Subcutaneous abdominal adipose tissue (tissue), 5 donors: ENCODE data around the gene GUCY1B1.

ENCODE experiments used
- H3K27ac ChIP-seq: one replicate; pipeline ENCODE4 v1.7.0; 2013; ENCODE audit warnings: low read depth, mild to moderate bottlenecking, inconsistent platforms, low read length, moderate library complexity
- H3K27me3 ChIP-seq, 5 donors: one replicate each; pipeline ENCODE4 v1.7.0; 2013; ENCODE audit warnings: low read length in 5 of 5, inconsistent platforms in 1 of 5; ENCODE audit not compliant: control insufficient read depth in 5 of 5, insufficient read depth in 4 of 5
- H3K36me3 ChIP-seq, 5 donors: one replicate each; pipeline ENCODE4 v1.7.0; 2013; ENCODE audit warnings: low read length in 5 of 5; ENCODE audit not compliant: control insufficient read depth in 5 of 5, insufficient read depth in 5 of 5
- H3K4me1 ChIP-seq, 5 donors: one replicate each; pipeline ENCODE4 v1.7.0; 2013; ENCODE audit warnings: low read length in 5 of 5, mild to moderate bottlenecking in 3 of 5, moderate library complexity in 1 of 5; ENCODE audit not compliant: control insufficient read depth in 5 of 5, insufficient read depth in 5 of 5
- H3K4me3 ChIP-seq, 5 donors: one replicate each; pipeline ENCODE4 v1.7.0; 2013; ENCODE audit warnings: low read length in 5 of 5, low read depth in 1 of 5
- H3K9ac ChIP-seq, 5 donors: one replicate each; pipeline ENCODE4 v1.7.0; 2013; ENCODE audit warnings: low read length in 5 of 5, mild to moderate bottlenecking in 4 of 5, moderate library complexity in 3 of 5
- H3K9me3 ChIP-seq, 5 donors: one replicate each; pipeline ENCODE4 v1.7.0; 2013; ENCODE audit warnings: low read length in 5 of 5; ENCODE audit not compliant: control insufficient read depth in 5 of 5
- donor health status: healthy.
- donor health status: healthy.
- donor health status: healthy.
- donor health status: healthy.
- donor health status: healthy.

The GUCY1B1 gene

DNA sequence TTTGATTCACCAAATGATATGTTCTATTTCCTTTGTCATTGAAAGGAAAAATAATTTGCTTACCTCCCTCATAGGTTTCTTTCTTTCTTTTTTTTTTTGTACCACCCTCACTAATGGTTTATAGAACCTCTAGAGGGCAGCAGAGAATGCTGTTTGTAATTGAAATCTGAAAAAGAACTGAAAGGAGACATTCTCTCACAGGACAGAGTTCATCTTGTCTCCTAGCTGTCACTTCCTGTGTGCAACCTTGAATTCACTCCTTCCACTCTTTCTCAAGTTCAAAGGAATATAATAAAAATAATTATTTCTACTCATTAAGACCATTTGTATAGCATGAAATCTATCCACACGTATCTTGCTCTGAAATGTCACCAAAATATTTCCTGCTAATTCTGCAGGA lies 51.0 kb downstream of the GUCY1B1 start:
- no peak overlapping the region for H3K9ac ChIP-seq
- H3K9me3 ChIP-seq = no peaks in the 10 kb centered on the region
- H3K4me1 ChIP-seq = peaks cover 0 to 4% (median 0%) of the 10 kb centered on the region in 5 donors
- H3K27ac ChIP-seq = no peak overlapping the region
- no peak overlapping the region for H3K4me3 ChIP-seq
- no peaks in the 10 kb centered on the region for H3K27me3 ChIP-seq
- peaks cover 0 to 6% (median 0%) of the 10 kb centered on the region in 5 donors for H3K36me3 ChIP-seq

- Histone ChIP-seq H3K9ac (no peak overlapping the region), H3K4me3 (no peak overlapping the region), H3K27me3 (no peaks in the 10 kb centered on the region), H3K4me1 (peaks cover 0 to 4% (median 0%) of the 10 kb centered on the region in 5 donors), H3K36me3 (no peaks in the 10 kb centered on the region), H3K27ac (no peak overlapping the region), H3K9me3 (no peaks in the 10 kb centered on the region)
Measured at GRCh38 chr4:155811083-155811482, 52.3 kb downstream of the GUCY1B1 start.

- no peak overlapping the region for H3K9ac ChIP-seq
- no peak overlapping the region for H3K4me3 ChIP-seq
- H3K27me3 ChIP-seq = no peaks in the 10 kb centered on the region
- H3K27ac ChIP-seq = no peak overlapping the region
- H3K36me3 ChIP-seq = no peaks in the 10 kb centered on the region
- H3K4me1 ChIP-seq = peaks cover 0 to 10% (median 3%) of the 10 kb centered on the region in 5 donors
- no peaks in the 10 kb centered on the region for H3K9me3 ChIP-seq
Measured at GRCh38 chr4:155818639-155819038, 59.8 kb downstream of the GUCY1B1 start.

- Histone ChIP-seq H3K4me3 (no peak overlapping the region), H3K9me3 (no peaks in the 10 kb centered on the region), H3K4me1 (peaks cover 0 to 10% (median 3%) of the 10 kb centered on the region in 5 donors), H3K36me3 (no peaks in the 10 kb centered on the region), H3K27me3 (no peaks in the 10 kb centered on the region), H3K9ac (no peak overlapping the region), H3K27ac (no peak overlapping the region)
Measured at GRCh38 chr4:155819066-155819465, 60.2 kb downstream of the GUCY1B1 start.

DNA sequence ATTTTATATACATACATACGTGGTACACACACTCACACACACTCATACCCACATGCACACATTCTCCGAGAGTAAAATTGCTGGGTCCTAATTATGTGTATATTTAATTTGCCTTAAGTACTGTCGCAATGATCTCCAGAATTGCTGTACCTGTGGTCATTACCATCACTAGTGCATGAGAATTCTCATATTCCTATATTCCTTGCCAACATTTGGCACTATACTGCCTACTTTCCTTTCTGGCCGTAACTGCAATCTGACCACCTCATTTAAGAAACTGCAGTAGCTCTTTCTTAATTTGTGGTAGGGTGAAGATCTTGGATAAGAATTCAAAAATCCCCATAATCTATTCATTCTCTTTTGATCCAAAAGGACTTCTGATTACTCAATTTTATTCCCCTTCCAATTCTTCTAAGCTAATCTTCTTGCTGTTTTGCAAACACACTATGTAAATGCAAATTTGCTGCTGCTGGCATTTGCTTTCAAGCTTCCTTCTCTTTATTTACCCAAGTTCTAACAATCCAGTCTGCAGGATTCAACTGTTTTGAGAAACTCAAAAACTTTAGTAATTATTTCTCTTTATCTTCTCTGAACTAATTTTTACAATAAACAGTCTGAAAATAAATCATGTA lies 62.2 kb downstream of the GUCY1B1 start:
- H3K9me3 ChIP-seq = no peaks in the 10 kb centered on the region
- H3K27ac ChIP-seq = no peak overlapping the region
- H3K4me3 ChIP-seq = no peak overlapping the region

GRCh38 chr4:155822572-155822971 lies 63.8 kb downstream of the GUCY1B1 start:
- H3K27ac ChIP-seq = no peak overlapping the region
- peaks cover 0 to 10% (median 3%) of the 10 kb centered on the region in 5 donors for H3K4me1 ChIP-seq
- H3K27me3 ChIP-seq = peaks cover 0 to 5% (median 0%) of the 10 kb centered on the region in 5 donors
- H3K4me3 ChIP-seq = no peak overlapping the region
- no peaks in the 10 kb centered on the region for H3K9me3 ChIP-seq
- no peak overlapping the region for H3K9ac ChIP-seq
- no peaks in the 10 kb centered on the region for H3K36me3 ChIP-seq

More for the DNA sequence above, 62.2 kb downstream of the GUCY1B1 start:
- Histone ChIP-seq H3K36me3 (no peaks in the 10 kb centered on the region), H3K9ac (no peak overlapping the region), H3K4me1 (peaks cover 0 to 10% (median 3%) of the 10 kb centered on the region in 5 donors), H3K27me3 (peaks cover 0 to 5% (median 0%) of the 10 kb centered on the region in 5 donors)

- no peak overlapping the region for H3K27ac ChIP-seq
- peaks cover 0 to 5% (median 0%) of the 10 kb centered on the region in 5 donors for H3K27me3 ChIP-seq
- H3K4me1 ChIP-seq = no peaks in the 10 kb centered on the region
- no peak overlapping the region for H3K9ac ChIP-seq
- H3K9me3 ChIP-seq = no peaks in the 10 kb centered on the region
- no peaks in the 10 kb centered on the region for H3K36me3 ChIP-seq
- H3K4me3 ChIP-seq = no peak overlapping the region
Measured at GRCh38 chr4:155828628-155829027, 69.8 kb downstream of the GUCY1B1 start.

GRCh38 chr4:155832664-155833063 lies 73.8 kb downstream of the GUCY1B1 start:
- no peaks in the 10 kb centered on the region for H3K4me1 ChIP-seq

DNA sequence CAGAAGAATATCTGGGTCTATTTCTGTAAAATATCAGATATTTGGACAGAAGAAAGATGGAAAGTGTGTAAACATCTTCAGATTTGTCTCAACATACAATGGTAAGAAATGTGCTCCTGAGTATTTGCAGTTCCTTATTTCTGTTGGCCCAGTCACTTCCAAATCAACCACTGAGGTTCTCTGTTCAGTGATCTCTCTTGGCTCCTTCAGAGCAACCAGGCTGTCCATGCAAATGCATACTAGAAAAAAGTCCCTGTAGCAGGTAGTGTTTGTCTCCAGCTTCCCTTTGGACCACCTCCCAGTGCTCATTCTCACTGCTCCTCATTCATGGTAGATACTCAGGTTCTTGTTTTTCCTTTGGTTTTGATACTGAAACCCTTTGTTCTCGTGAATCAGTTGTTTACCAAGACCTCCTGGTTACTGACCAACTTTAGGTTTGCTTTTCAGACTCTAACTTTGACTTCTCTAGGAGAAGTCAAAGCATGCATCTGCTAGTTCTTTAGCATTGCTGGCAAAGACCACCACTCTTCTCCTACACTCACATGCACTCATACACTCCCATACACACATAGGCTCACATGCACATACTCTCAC lies 78.5 kb downstream of the GUCY1B1 start:
- Histone ChIP-seq H3K9ac (no peak overlapping the region), H3K27me3 (no peaks in the 10 kb centered on the region), H3K36me3 (no peaks in the 10 kb centered on the region), H3K9me3 (no peaks in the 10 kb centered on the region), H3K27ac (no peak overlapping the region), H3K4me1 (no peaks in the 10 kb centered on the region), H3K4me3 (no peak overlapping the region)

More at GRCh38 chr4:155832664-155833063, 73.8 kb downstream of the GUCY1B1 start:
- no peak overlapping the region for H3K9ac ChIP-seq
- H3K4me3 ChIP-seq = no peak overlapping the region
- H3K27me3 ChIP-seq = no peaks in the 10 kb centered on the region
- no peaks in the 10 kb centered on the region for H3K9me3 ChIP-seq
- no peak overlapping the region for H3K27ac ChIP-seq
- no peaks in the 10 kb centered on the region for H3K36me3 ChIP-seq

GRCh38 chr4:155842080-155842479 lies 83.3 kb downstream of the GUCY1B1 start:
- H3K9me3 ChIP-seq = peaks cover 0 to 3% (median 0%) of the 10 kb centered on the region in 5 donors
- H3K36me3 ChIP-seq = no peaks in the 10 kb centered on the region
- no peak overlapping the region for H3K4me3 ChIP-seq
- no peak overlapping the region for H3K27ac ChIP-seq
- H3K9ac ChIP-seq = no peak overlapping the region
- H3K4me1 ChIP-seq = no peaks in the 10 kb centered on the region
- H3K27me3 ChIP-seq = no peaks in the 10 kb centered on the region
